ENCODE measurements around the gene RBP3.

DNA sequence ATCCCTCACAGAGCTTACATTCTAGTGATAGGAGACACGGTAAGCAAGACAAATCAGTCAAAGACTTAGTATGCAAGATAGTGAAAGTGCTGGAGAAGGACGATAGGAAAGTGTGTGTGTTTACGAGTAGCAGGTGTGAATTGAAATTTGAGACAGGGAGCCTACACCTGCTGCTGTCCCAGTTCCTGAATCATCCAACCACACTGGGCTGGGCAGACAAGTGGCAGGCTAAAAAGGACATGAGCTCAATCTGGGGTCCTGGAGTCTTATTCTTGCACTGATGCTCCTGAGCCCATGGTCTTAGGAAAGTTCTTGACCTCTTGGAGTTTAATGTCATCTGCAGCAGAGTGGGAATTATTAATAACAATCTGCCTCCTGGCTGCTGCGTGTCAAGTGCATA, 16.2 kb downstream of the RBP3 start:
- TF ChIP-seq, protein P1, sequence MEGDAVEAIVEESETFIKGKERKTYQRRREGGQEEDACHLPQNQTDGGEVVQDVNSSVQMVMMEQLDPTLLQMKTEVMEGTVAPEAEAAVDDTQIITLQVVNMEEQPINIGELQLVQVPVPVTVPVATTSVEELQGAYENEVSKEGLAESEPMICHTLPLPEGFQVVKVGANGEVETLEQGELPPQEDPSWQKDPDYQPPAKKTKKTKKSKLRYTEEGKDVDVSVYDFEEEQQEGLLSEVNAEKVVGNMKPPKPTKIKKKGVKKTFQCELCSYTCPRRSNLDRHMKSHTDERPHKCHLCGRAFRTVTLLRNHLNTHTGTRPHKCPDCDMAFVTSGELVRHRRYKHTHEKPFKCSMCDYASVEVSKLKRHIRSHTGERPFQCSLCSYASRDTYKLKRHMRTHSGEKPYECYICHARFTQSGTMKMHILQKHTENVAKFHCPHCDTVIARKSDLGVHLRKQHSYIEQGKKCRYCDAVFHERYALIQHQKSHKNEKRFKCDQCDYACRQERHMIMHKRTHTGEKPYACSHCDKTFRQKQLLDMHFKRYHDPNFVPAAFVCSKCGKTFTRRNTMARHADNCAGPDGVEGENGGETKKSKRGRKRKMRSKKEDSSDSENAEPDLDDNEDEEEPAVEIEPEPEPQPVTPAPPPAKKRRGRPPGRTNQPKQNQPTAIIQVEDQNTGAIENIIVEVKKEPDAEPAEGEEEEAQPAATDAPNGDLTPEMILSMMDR (IDR thresholded peaks at IDR 0.05 in 4 of 5, conservative IDR thresholded peaks at IDR 0.05 in 1 of 5): no peak
- no peak for TF ChIP-seq POLR2A (IDR thresholded peaks at IDR 0.05)

Data from gastrocnemius medialis (tissue), 4 donors.